HTR-8/SVneo (cell line): Measurements from ENCODE around the gene CNTNAP2.

Experiments
- DNase-seq: peaks from one replicate; pipeline ENCODE4 v3.0.0; 2011; ENCODE audit warnings: low spot score, mixed read lengths; ENCODE audit not compliant: insufficient read length
- FAIRE-seq: peaks from 2 replicates; lab custom pipeline; 2011; peaks lifted over from hg19 to GRCh38; lab: Jason Lieb, UNC

The CNTNAP2 gene

GRCh38 chr7:147636553-147636952 lies 1520.0 kb downstream of the CNTNAP2 start:
- no peak for FAIRE-seq
- DNase-seq = no peak

- FAIRE-seq (no peak), DNase-seq (no peak)
Measured at GRCh38 chr7:147638566-147638965, 1522.0 kb downstream of the CNTNAP2 start.

- DNase-seq = no peak
- no peak for FAIRE-seq
Measured at GRCh38 chr7:147639037-147639436, 1522.4 kb downstream of the CNTNAP2 start.

- FAIRE-seq (no peak), DNase-seq (no peak)
Measured at GRCh38 chr7:147639751-147640150, 1523.2 kb downstream of the CNTNAP2 start.

GRCh38 chr7:147640821-147641220 lies 1524.2 kb downstream of the CNTNAP2 start:
- FAIRE-seq (no peak), DNase-seq (no peak)

- no peak for FAIRE-seq
- no peak for DNase-seq
Measured at GRCh38 chr7:147646568-147646967, 1530.0 kb downstream of the CNTNAP2 start.

GRCh38 chr7:147650991-147651390 lies 1534.4 kb downstream of the CNTNAP2 start:
- DNase-seq (no peak), FAIRE-seq (no peak)

- no peak for FAIRE-seq
- DNase-seq = no peak
Measured at GRCh38 chr7:147651601-147652000, 1535.0 kb downstream of the CNTNAP2 start.

- no peak for FAIRE-seq
- DNase-seq = no peak
Measured at GRCh38 chr7:147653456-147653855, 1536.9 kb downstream of the CNTNAP2 start.

- DNase-seq = no peak
- FAIRE-seq = no peak
Measured at GRCh38 chr7:147658392-147658967, 1541.9 kb downstream of the CNTNAP2 start.

- DNase-seq = no peak
- no peak for FAIRE-seq
Measured at GRCh38 chr7:147659036-147659995, 1542.7 kb downstream of the CNTNAP2 start.

- FAIRE-seq (no peak), DNase-seq (no peak)
Measured at GRCh38 chr7:147664541-147664940, 1547.9 kb downstream of the CNTNAP2 start.

GRCh38 chr7:147670759-147671158 lies 1554.2 kb downstream of the CNTNAP2 start:
- FAIRE-seq (no peak), DNase-seq (no peak)

GRCh38 chr7:147674705-147675104 lies 1558.1 kb downstream of the CNTNAP2 start:
- FAIRE-seq = no peak
- DNase-seq = no peak

GRCh38 chr7:147678943-147679342 lies 1562.3 kb downstream of the CNTNAP2 start:
- no peak for DNase-seq
- FAIRE-seq = no peak

GRCh38 chr7:147681530-147681929 lies 1564.9 kb downstream of the CNTNAP2 start:
- FAIRE-seq (no peak), DNase-seq (no peak)

- no peak for FAIRE-seq
Measured at GRCh38 chr7:147700702-147701101, 1584.1 kb downstream of the CNTNAP2 start.

GRCh38 chr7:147707926-147708325 lies 1591.3 kb downstream of the CNTNAP2 start:
- no peak for DNase-seq
- FAIRE-seq = no peak

More at GRCh38 chr7:147700702-147701101, 1584.1 kb downstream of the CNTNAP2 start:
- DNase-seq = no peak

- no peak for DNase-seq
- FAIRE-seq = no peak
Measured at GRCh38 chr7:147708871-147709270, 1592.3 kb downstream of the CNTNAP2 start.

GRCh38 chr7:147711447-147711846 lies 1594.8 kb downstream of the CNTNAP2 start:
- DNase-seq (no peak), FAIRE-seq (no peak)
